ENCODE measurements around the gene CFAP43. TPM values are rescaled to one million over a fixed set of nuclear protein-coding genes. Genes with fewer than 3 reads are reported as not detected.

Gene CFAP43, protein sequence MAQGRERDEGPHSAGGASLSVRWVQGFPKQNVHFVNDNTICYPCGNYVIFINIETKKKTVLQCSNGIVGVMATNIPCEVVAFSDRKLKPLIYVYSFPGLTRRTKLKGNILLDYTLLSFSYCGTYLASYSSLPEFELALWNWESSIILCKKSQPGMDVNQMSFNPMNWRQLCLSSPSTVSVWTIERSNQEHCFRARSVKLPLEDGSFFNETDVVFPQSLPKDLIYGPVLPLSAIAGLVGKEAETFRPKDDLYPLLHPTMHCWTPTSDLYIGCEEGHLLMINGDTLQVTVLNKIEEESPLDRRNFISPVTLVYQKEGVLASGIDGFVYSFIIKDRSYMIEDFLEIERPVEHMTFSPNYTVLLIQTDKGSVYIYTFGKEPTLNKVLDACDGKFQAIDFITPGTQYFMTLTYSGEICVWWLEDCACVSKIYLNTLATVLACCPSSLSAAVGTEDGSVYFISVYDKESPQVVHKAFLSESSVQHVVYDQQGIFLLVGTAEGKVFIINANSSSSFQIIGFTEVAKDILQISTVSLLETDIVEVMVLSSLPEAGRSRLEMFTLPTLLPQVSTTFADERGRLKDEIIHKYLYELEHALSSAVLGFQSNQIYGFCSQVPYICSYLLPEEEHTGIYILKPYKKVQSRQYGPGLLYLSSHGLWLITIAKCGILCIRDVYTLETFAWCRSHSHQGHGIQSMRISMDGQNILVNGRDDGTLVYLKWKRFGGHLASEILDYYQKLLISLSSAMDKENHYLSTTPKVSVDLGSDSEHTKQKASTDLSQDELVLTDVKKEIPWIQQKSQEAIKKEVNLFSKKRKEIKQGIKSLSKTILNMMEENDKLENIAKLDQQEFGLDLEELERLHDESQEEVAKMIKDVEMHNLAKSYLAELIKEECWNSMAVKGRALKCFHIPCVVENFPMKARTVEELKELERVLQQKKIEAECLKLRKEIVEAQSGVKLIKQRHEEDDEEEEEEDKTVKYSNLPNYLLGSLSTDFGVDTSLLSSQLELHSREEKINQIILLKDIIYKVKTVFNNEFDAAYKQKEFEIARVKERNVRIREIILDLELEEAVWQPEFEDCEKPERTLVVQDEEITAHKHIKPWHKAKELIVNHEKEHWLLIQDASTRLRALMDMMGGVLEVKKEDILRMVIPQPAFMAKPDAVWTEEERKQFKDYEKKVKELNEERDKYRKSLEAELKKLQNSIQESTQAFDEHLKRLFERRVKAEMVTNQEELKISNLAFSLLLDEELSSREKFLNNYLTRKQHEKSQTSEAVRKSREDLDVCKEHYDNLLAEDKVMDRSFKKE (N-terminal part only)
- total RNA-seq, result 0.15 and 0.33 TPM in 2 replicates

DNA sequence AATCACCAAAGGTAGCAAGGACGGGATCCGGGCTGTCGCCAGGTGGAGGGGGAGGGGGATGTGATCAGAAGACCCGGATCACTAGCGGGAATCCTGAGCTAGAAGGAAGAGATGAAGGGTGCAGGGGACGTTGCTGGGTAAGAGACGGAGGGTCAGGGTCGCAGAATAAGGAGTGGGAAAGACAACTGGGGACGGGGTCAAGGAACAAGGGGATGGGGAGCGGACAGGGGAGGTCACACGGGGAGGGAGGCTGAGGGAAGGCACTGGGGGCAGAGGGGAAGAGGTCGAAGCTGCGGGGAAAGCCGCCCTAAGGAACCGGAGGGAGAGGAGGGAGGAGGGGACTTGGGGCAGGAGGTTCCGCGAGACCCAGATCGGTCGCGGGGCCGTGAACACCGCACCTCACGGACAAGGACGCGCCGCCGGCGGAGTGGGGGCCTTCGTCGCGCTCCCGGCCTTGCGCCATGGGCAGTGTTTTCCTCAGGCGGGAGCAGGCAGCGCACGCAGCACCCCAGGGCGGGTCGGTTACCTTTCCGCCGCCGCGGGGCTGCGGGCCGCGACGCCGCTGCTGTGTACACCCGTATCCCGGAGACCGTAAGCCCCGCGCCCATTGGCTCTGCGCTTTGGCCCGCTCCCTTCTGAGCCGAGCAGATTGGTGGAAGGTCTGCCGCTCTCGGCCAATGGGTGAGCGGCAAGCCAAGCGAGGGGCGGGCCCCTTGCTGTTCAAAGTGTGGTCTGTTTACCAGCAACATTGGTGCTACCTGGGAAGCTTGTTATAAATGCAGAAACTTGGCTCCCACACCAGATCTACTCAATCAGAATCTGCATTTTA is at the start of gene CFAP43:
CFAP43 (minus strand) TSS at position 581 of the 829 bp plus-strand sequence; CDS start at position 463, 118 bp downstream.

DNA sequence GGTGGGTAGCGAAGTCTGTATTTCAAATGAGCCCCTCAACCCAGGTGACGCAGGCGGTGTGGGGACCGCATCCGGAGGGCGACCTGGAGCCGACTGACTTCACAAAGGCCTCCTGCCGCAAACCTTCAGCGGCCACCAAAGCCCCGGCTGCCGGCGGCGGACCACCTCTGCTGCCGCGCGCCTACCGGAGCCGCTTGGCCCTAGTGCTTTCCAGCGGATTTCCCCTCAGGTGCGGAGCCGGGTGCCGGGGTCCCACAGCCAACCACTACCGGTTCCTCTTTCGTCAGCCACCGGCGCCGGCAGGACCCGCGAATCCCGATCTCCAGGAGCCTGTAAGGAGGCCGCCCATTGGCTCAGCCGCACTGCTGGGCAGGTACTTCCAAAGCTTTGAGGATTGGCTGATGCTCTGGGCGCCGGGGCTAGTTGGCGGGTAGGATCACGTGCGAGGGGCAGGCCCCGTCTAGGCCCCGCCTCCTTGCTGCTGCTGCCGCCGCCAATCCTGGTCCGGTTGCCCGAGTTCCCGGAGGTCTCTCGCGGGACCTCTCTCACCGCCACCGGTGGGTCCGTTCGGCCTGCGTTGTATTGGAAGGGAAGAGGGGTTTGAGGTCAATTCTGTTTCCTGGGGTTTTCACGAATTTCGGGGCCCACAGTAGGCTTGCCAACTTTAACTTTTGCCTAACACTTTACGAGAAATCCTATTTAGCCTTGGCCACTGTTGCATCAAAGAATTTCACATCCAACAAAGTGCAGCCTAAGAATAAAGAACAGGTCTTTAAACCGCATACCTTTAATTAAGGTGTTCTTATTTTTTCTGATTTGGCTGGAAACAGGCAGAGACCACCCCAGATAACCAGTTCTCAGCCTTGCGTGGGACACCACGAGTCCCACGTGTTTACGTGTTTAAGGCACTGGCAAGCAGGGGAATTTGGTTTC is 36.8 kb upstream of the CFAP43 start, which contains the start of gene GSTO2:
GSTO2 (plus strand) TSS at position 472 of the 933 bp plus-strand sequence. CDS start 5,732 bp downstream, outside the sequence.

DNA sequence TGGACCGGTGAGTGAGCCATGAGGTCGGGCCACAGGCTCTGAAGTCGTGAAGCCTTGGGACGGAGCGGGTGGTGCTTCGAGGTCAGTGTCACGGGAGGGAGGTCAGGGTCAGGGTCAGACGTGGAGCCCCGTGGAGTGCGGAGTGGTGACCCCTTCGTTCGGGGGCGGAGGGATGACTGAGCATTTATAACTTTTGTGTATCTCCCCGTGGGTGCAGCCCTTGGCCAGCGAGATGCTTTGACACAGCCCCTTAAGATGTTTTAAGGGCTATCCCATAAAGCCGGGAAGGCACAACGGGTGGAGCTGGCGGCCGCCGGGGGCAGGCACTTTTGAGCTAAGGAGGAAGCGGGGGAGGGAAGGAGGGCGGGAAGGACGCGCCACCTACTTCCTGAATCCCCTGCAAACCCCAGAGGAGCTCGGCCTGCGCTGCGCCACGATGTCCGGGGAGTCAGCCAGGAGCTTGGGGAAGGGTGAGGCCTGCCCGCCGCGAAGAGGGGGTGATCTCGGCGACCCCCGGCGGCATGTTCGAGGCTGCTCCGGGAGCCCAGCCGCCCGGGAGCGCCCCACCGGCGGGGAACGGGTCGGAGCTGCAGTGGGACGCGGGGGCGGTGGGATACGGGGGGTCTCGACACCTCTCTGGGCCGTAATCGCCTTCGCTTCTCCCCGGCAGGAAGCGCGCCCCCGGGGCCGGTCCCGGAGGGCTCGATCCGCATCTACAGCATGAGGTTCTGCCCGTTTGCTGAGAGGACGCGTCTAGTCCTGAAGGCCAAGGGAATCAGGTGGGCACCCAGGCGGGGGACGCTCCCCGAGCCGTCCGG is 22.5 kb upstream of the CFAP43 start, which contains the start of gene GSTO1:
GSTO1 (plus strand) TSS at position 400 of the 818 bp plus-strand sequence; CDS start at position 437, 37 bp downstream.

DNA sequence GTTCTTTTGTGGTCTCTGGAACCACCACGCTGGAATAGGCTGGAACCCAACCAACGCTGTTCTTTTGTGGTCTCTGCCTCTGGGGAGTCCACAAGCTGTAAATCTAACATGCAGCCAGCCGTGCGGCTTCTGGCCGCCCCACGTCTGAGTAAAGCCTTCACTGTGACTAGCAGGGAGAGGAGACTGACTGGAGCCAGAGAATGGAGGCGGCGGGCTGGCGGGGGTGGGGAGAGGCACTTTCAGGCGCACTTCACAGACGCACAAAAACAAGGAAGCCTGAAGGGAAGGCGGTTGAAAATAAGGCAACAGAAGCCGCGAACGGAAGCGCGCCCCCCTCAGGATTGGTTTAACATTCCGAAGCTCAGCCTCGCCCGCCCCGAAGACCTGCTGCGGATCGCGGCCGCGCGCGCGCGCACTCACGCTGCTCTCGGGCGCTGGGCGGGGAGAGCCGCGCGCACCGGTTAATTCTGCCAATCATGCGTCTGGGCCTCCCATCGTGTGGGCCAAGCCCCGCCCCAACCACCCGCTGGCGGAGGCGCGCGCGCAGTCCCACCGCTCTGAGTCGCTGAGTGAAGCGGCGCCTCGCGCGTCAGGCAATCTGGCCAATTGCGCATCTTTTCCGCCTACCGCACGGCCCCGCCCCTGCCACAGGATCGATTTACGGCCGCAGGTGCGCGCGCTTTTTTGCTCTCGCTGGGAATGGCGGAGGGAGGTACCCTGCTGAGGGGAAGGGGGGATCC is 110.5 kb downstream of the CFAP43 start, which contains the start of gene SFR1:
SFR1 (plus strand) TSS at position 687 of the 740 bp plus-strand sequence; CDS start at position 700, 13 bp downstream.

DNA sequence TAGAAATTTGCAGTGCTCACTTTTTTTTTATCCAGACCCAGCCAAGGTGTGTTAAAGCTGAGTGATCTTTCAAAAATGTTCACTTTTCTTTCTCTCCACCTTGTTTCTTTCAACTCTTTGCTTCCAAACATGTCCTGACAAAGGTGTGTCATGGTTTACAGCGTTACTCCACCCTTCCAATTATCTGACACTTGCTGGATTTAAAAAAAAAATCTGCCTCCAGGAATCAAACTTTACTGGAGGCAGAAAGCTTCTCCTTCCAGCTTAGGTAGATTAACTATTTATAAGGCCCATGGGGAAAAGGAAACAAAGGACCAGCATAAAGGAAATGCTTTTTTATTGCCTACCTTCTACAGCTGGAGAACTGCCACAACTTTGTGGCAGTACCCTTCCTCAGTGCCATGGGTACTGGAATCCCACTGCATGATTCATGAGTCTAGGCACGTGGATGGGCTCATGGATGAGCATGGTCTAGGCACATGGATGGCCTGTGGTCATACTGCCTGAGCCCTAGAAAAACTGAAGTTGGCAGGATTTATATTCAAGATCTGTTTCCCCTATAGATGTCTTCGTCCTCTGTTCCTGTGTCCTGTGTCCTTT is 146.3 kb downstream of the CFAP43 start, which contains the start of gene COL17A1:
COL17A1 (minus strand) TSS at position 80 of the 600 bp plus-strand sequence. CDS start 5,207 bp downstream, outside the sequence.

Other genes with a start within 250 kb of the CFAP43 start
- gene COL17A1, start 146.5 kb downstream of the CFAP43 start, total RNA-seq, result under 0.01 and 1.6 TPM in 2 replicates
- gene SFR1, start 110.2 kb downstream of the CFAP43 start, total RNA-seq, result 5.5 and 16.9 TPM in 2 replicates
- 137 and 315 TPM in 2 replicates for gene GSTO1, start 22.5 kb upstream of the CFAP43 start, total RNA-seq
- gene GSTO2, start 36.8 kb upstream of the CFAP43 start, total RNA-seq, result 3.8 and 7.9 TPM in 2 replicates
- 9.6 and 15.2 TPM in 2 replicates for gene ITPRIP, start 106.1 kb upstream of the CFAP43 start, total RNA-seq
- 0.58 and 0.83 TPM in 2 replicates for gene CFAP58, start 121.5 kb upstream of the CFAP43 start, total RNA-seq